Astrocyte (in vitro differentiated cells and primary cell): ENCODE measurements around the gene FAM81B.

Source experiments
- EZH2 ChIP-seq: IDR thresholded peaks from 2 replicates; pipeline ENCODE4 v1.6.1; 2012; ENCODE audit warnings: mild to moderate bottlenecking, low read length, inconsistent platforms; ENCODE audit not compliant: insufficient read depth
- TF ChIP-seq, protein P1 (sequence below): IDR thresholded peaks from 2 replicates; pipeline ENCODE4 v1.5.1; 2011; ENCODE audit warnings: low read depth, mild to moderate bottlenecking, inconsistent platforms, low read length, moderate library complexity; ENCODE audit not compliant: insufficient read depth

DNA sequence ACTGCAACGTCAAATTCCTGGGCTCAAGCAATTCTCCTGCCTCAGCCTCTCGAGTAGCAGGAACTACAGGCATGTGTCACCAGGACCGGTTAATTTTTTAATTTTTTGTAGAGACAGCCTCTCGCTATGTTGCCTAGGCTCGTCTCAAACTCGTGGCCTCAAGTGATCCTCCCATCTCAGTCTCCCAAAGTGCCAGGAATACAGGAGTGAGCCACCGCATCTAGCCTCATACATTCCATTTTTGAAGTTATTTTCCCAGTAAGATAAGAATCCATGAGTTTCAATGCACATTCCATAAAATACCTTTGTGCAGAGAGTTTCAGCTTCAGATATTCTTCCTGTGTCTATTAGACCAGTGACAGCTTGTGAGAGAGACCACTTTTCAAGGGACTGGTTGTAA lies 93.3 kb downstream of the FAM81B start:
- TF ChIP-seq, protein P1, sequence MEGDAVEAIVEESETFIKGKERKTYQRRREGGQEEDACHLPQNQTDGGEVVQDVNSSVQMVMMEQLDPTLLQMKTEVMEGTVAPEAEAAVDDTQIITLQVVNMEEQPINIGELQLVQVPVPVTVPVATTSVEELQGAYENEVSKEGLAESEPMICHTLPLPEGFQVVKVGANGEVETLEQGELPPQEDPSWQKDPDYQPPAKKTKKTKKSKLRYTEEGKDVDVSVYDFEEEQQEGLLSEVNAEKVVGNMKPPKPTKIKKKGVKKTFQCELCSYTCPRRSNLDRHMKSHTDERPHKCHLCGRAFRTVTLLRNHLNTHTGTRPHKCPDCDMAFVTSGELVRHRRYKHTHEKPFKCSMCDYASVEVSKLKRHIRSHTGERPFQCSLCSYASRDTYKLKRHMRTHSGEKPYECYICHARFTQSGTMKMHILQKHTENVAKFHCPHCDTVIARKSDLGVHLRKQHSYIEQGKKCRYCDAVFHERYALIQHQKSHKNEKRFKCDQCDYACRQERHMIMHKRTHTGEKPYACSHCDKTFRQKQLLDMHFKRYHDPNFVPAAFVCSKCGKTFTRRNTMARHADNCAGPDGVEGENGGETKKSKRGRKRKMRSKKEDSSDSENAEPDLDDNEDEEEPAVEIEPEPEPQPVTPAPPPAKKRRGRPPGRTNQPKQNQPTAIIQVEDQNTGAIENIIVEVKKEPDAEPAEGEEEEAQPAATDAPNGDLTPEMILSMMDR: no peak
- TF ChIP-seq EZH2: no peak
